ENCODE measurements around the gene EMILIN2. TPM values are rescaled to one million over a fixed set of nuclear protein-coding genes. Genes with fewer than 3 reads are reported as not detected.

EMILIN2 gene
- total and polyA plus RNA-seq, 2 of the 13 experiments (the other 11 are each of a cell fraction or from before 2014, with no cell fraction given), result 7.6 to 8.2 TPM

- Histone ChIP-seq H3K9me3 (ENCODE audit: low read length) (no peaks in the 10 kb centered on the region), H4K20me1 (ENCODE audit: insufficient read depth, low read length) (peaks cover 10% of the 10 kb centered on the region), H3K27ac (ENCODE audit: extremely low read length, insufficient read depth, low read length) (peak overlapping the region; percentile 80), H3K27me3 (ENCODE audit: control insufficient read depth in 1 of 2, insufficient read depth in 2 of 2, low read length in 2 of 2) (peaks cover 0 to 12% of the 10 kb centered on the region in 2 experiments; a peak in 3 of 5 replicates), H3K79me2 (ENCODE audit: insufficient read depth, low read length) (peaks cover 8% of the 10 kb centered on the region), H3K36me3 (replicated peaks in 1 of 2; ENCODE audit: control insufficient read depth in 1 of 2, insufficient read depth in 2 of 2, low read length in 2 of 2) (peaks cover 13 to 34% of the 10 kb centered on the region in 2 experiments), H3K4me1 (ENCODE audit: insufficient read depth, low read length) (peaks cover 24% of the 10 kb centered on the region), H2AFZ (ENCODE audit: low read length) (no peak overlapping the region), H3K4me3 (replicated peaks in 1 of 3; ENCODE audit: insufficient read depth in 1 of 3, low read depth in 2 of 3, low read length in 3 of 3) (peak overlapping the region; percentile 81 to 89 (median 86)), H3K4me2 (ENCODE audit: low read depth, low read length) (peak overlapping the region; percentile 77), H3K9ac (ENCODE audit: insufficient read depth, low read depth, low read length) (peak overlapping the region; percentile 90; the same call in 1 of the 2 replicates)
- ChIA-PET POLR2A (interaction anchor here (0.9 kb wide), 1 partner anchor 10 kb away, joined by 3 read pairs; no protein-coding TSS in a partner anchor), CTCF (ENCODE audit: low intra/inter-chr PET ratio, low total read pairs) (no interaction called here)
- intact Hi-C loops (cut with micrococcal nuclease; ENCODE audit: unreplicated experiment) (loop anchor here (10.0 kb wide), 1 partner anchor 143 kb away; no protein-coding TSS in a partner anchor), in situ Hi-C loops (cut with HindIII; ENCODE audit: extremely low pct_ligation_motif_present, low pct_unique_long_range_greater_than_20kb) (no loop called here)
- no TSS peak for BruUV-seq (replicated peaks)
- TF ChIP-seq SP4 (CRISPR knock-in tag; IDR thresholded peaks at IDR 0.05), result no peak
- 0 out of 2 replicates have a peak, but pooled peaks have one; percentile 16 for TF ChIP-seq TP53 (CRISPR knock-in tag; conservative IDR thresholded peaks at IDR 0.05)
- TF ChIP-seq ATF7 (IDR thresholded peaks at IDR 0.05), result no peak
- 0 out of 2 replicates have a peak, but pooled peaks have one; percentile 4 for TF ChIP-seq ATF7 (CRISPR knock-in tag; IDR thresholded peaks at IDR 0.05)
- no peak for TF ChIP-seq PAXIP1 (CRISPR knock-in tag; conservative IDR thresholded peaks at IDR 0.05)
- no peak for TF ChIP-seq SP1 (IDR thresholded peaks at IDR 0.05)
- 0 out of 2 replicates have a peak, but pooled peaks have one; percentile 14 for TF ChIP-seq SP1 (CRISPR knock-in tag; IDR thresholded peaks at IDR 0.05)
- DNase-seq (ENCODE audit: low spot score) (no peak), FAIRE-seq (no peak), ATAC-seq (peak; percentile 1; the same call in 1 of the 3 replicates)
- WGBS (ENCODE audit: low lambda C conversion rate), result 83% methylated on average over 5 of the region's 5 CpGs
These were observed 60.8 kb downstream of the EMILIN2 start for GRCh38 chr18:2907550-2908135.

Data from HepG2 (cell line).